ENCODE measurements around the gene EPB41L2.

EPB41L2 gene

DNA sequence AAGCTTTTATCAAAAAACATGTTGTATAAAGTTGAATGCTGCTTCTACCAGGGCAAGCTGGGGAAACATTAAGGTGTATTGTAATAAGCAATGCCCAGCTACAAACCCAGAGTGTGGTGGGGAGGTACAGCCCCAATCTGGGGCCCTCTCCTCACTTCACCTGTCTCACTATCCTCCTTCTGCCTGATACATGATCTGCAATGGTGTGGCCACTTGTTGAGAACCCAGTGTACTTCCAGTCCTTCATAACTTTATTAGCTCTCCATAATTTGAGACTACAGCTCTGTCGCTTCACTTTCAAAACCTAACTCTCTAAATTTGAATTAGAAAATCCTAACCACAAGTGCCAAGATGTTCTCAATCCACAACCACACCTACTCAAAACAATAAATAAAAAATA, 84.9 kb downstream of the EPB41L2 start:
- no peak for DNase-seq (ENCODE audit: low read depth in 3 of 3)

DNA sequence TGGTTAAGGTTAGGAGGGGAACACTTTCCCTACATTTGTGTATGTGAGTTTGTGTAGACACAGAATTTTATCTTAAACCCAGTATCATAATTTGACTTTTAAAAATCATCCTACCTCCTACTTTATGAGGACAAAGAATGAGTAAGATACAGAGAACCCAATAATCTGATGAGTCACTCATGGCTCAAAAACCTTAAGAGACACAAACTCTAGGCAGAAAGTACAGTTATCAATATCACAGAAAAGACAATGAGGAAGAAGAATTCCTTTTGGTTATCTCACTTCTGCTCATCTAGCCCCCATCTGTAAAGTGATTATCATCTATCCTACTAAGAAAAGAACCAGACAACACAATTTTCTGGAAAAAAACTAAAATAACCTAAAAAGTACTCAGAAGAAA, 87.7 kb downstream of the EPB41L2 start:
- no peak for DNase-seq (ENCODE audit: low read depth in 3 of 3)

DNA sequence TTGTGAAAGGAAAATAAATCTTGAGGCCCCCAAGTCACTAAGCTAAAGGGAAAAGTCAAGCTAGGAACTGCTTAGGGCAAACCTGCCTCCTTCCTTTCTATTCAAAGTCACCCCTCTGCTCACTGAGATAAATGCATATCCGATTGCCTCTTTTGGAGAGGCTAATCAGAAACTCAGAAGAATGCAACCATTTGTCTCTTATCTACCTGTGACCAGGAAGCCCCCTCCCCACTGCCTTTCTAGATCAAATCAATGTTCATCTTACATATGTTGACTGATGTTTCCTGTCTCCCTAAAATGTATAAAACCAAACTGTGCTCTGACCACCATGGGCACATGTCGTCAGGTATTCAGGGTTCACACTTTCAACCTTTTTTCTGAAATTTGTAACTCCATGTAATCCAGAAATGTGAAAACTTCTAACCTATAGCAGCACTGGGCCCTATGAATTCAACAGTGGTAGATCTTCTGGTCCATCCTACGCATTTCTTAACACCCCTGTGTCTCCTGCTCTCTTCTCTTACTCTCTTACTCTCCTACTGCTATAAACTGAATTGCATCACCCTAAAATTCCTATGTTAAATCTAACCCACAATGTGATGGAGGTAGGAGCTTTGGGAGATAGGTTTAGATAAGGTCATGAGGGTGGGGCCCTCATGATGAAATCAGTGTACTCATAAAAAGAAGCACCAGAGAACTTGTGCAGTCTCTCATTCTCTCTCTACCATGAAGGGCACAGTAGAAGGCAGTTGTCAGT, 89.3 kb downstream of the EPB41L2 start:
- DNase-seq (ENCODE audit: low read depth in 3 of 3) = no peak

DNA sequence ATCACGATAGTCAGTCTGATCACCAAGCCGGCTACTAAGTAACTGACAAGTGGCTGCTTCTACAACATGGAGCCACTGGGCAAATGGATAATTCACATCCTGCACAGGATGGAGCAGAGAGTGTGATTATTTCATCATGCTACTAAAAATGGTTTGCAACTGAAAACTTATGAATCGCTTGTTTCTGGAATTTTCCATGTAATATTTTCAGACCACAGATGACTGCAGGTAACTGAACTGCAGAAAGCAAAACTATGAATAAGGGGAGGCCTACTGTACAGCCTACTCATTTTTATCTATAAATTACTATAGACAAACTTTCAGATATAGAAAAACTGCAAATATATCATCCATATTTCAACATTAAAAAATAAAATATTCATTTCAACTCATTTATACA, 91.5 kb downstream of the EPB41L2 start:
- no peak for DNase-seq (ENCODE audit: low read depth in 3 of 3)

DNA sequence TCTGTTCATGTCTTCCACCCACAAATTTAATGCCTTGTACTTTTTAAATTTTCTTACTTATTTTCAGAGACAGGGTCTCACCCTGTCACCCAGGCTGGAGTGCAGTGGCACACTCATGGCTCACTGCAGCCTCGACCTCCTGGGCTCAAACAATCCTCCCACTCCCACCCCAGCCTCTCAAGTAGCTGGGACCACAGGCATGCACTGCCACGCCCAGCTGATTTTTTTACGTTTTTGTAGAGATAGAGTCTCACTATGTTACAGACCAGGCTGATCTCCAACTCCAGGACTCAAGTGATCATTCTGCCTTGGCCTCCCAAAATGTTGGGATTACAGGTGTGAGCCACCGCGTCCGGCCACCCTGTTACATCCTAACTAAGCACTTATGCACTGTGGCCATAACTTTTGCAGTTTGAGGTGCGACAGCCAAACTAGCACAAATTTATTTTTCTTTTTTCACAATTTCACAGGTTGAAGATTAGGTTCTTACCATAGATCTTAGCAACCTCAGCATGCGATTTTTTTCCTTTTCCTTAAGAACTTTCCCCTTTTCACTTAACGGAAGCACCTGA, 92.1 kb downstream of the EPB41L2 start:
- DNase-seq (ENCODE audit: low read depth in 3 of 3) = no peak

DNA sequence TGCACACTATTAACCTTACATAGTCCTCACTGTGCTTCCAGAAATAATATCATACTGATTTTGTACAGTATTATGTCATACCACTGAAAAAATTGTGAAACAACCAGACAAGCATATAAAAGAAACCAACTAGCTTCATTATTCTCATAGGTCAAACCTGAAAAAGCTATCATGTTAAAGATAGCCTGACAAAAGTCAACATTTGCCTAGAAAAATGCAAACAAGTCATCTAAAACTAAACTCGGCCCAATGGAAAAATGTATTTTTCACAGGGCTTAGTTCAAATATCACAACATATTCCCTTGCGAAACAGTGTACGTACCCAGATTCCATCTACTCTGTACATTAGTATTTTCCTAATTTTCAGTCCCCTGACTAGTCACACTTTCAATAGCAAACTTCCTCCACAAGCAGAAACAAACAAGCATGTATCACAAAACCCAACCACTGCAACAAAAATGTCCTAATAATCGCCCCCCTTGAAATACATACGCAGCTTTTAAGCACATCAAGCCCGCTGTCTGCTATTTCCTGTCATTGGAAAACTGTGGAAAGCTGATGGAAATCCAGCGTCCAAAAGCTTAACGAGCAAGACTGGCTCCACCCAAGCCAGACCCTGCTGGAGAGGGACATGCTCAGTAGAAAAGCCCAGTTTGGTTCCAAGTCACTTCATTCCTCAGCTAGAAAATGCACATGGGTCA, 93.1 kb downstream of the EPB41L2 start:
- no peak for DNase-seq (ENCODE audit: low read depth in 3 of 3)

DNA sequence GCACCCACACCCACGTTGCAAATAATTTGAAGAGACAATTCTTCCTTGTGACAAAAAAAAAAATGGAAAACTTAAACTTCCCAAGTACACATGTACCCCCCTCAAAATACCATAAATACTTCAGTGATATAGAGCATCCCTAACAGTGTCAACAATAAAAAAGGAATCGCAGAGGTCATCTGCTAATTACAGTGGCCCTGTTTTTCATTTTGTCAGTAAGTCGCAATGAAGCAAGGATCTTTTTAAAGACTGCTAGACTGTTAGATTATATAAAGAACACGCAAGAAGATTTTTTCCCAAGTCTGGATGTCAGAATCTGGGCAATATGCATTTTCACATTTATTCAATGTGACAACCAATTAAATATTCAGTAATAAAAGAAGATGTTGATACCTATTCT, 93.9 kb downstream of the EPB41L2 start:
- no peak for DNase-seq (ENCODE audit: low read depth in 3 of 3)

DNA sequence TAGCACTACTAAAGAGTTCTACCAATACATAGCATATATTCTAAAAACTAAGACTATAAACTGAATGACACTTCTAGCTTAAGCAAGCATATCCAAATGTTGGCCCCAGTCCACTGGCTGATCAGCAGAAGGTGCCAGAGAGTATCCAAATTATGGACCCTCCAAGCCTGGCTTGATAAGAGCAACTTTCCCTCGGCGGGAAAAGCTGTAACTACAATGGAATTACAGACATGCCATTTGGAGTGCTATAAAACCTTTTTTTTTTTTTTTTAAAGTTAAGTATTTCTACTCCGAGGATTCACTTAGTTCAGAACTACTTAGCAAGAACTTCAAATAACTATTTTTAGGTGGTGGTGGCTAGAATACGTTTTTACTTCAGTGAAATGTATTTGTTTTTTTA, 94.6 kb downstream of the EPB41L2 start:
- DNase-seq (ENCODE audit: low read depth in 3 of 3) = no peak

DNA sequence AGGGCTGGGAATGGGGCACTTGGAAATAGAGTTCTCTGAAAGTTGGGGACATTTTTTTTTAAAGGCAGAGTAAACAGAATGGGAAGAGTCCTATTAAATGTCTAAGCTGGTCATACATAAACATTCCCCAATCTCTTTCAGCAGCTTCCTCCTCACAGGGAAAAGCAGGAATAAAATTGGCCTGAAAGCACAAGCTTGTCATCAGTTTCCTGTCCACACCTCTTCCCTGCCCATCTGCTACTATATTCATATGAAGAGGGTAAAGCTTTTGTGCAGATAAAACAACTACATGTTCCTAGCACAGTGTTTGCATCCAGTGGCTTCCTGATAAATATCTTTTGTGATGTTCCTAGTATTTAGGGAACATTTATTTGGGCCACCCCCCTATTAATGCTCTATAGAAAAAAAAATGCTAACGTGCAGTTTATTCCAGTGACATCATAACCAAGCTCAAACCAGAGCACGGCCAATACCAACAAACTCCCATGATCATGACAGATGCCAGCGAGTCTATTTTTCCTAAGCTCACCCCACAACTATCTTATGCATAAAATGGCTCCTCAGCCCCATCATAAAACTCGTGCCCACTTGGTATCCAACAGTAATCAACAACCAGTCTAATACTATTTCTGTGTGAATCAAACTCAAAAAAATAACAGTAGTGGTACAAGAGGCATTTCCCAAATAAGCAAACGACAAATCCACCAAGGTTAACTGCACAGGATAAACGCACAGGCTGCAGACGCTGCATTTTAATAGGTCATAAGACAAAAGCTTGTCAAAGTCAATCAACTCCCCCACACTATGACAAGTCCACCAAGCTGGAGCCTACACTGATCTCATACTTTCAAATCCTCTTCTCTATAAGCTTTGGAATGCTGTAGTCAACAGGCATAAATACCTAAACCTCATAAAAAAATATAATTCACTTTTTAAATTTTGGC, 95.3 kb downstream of the EPB41L2 start:
- no peak for DNase-seq (ENCODE audit: low read depth in 3 of 3)

DNA sequence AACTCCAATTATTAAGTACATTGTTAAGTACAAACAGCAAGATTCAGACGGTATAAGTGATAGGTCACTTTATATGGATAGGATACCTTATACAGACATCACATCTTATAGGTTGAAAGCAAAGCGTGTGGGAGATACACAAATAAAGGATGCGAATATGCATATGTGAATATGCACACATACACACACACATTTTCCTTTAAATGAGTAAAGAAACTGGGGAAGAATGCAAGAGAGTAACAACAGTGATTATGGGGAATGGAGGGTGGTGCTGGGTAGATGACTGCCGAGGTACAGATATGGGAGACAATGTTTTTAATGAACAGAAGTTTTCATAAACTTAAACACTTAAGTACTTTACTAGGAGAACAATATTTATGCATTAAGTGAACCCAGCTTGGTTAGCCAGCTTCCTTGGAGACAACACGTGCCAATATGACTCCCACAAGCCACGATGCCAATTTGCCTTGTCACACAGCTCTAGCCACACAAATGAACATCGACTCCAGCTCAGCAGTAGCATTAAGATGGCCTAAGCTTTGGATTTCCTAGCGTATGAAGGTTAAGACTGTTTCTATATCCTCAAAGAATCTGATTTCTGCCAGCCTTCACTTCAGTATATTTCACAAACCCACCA, 96.6 kb downstream of the EPB41L2 start:
- no peak for DNase-seq (ENCODE audit: low read depth in 3 of 3)

DNA sequence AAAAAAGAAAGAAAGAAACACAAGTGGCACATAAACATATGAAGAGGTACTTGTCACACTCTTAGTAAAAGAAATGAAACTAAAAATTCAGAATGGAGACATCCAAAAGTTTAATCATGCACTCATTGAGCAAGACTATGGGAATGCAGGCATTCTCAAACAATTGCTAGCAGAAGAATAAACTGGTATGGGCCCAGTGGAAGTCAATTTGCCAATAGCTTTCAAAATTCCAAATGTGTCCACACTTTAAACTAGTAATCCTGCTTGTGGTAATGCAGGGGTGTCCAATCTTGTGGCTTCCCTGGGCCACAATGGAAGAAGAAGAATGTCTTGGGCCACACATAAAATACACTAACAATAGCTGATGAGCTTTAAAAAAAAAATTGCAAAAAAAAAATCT, 97.4 kb downstream of the EPB41L2 start:
- DNase-seq (ENCODE audit: low read depth in 3 of 3) = no peak

DNA sequence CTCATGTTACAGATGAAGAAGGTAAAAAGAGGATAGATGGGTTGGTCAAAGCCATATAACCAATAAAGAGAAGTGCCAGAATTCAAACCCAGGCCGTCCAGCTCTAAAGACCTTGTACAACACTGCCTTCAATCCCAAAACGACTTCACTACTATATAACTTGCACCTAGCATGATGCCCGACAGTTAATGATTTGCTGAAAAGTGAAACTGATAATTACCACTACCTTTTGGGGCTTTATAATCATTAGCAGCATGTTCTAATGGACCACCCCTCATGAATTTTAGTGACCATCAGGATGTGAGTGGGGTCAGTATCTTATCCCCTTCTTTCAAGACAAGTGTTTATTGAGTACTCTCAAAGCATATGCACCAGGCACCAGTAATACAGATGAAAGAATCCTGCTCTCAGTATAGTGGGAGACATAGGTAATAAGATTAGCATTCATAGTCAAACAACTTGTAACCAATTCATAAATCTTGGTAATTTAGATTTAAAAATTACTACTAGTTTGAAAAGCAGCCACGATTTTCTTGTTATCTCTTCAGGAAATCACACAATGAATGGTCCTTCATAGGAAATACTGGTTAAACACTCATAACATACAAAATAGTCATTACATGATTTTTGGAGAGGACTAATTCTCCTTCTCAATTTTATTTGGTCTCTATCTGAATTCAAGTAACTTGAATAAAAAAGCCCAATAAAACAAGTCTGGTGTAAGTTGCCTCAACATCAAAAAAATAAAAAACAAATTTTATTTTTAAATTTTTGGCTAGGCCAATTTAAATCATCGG, 98.0 kb downstream of the EPB41L2 start:
- DNase-seq (ENCODE audit: low read depth in 3 of 3) = no peak

DNA sequence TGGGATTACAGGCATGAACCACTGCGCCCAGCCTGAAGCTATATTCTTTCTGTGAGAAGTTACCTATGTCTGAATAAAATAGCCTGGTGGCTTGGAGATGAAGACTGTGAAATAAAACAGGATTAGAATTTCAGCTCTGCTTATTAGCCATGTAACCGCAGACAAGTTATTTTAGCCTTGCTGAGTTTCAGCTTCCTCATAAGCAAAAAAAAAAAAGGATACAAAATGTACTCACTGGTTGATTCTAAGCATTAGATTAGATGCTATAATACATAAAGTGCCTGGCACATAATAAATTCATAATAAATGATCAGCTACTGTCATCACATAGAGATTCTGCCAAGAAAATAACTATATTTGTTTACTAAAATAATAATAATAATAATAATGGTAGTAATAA, 98.8 kb downstream of the EPB41L2 start:
- DNase-seq (ENCODE audit: low read depth in 3 of 3) = no peak

DNA sequence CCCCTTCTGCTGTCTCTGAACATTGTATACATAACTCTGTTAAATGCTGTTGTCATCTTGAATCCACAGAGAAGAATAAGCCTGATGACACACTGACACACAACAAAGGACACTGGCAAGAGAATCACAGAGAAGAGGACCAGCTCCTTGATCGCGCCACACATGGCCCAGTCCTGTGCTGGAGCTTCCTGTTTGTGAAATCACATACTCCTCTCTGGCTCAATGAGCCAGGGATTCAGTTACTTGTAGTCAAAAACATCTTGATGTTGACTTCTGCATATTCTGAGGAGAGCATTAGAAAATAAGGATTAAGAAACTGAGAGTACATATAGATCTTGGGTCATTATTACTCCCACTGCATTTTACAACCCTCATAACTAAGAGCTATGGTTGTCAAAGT, 100.1 kb downstream of the EPB41L2 start:
- DNase-seq (ENCODE audit: low read depth in 3 of 3) = no peak

DNA sequence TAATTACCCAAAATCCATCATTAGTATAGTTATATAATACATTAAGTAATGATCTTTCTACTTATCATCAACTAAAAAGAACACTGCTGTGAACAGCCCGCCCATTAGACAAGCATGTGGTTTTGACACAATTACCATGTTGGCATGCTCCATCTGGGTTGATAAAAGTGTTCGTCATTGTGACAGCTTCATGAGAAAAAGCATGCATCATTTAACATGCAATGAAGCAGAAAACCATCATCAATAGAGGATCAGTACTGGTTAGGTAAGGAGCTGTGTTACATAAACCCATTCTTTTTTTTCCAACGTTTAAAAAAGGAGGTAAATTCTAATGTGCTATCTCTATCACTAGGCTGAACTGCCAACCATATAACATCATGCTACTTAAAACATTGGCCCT, 101.9 kb downstream of the EPB41L2 start:
- DNase-seq (ENCODE audit: low read depth in 3 of 3) = no peak

DNA sequence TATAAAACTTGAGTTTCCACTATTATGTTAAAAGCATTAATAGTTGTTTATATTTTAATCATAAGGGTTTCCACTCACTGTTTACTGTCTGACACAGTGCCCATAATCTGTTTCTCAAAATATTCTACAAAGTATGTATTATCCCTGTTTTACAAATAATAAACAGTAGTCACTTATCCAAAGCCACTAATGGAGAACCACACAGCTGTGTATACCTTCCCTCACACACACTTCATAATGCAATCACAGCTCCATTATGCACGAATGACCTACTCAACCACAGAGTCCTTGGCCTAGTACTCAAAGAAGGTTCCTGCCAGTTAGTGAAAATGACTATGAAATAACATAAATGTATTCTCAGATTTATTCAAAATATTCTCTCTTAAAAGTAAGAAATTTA, 103.1 kb downstream of the EPB41L2 start:
- no peak for DNase-seq (ENCODE audit: low read depth in 3 of 3)

DNA sequence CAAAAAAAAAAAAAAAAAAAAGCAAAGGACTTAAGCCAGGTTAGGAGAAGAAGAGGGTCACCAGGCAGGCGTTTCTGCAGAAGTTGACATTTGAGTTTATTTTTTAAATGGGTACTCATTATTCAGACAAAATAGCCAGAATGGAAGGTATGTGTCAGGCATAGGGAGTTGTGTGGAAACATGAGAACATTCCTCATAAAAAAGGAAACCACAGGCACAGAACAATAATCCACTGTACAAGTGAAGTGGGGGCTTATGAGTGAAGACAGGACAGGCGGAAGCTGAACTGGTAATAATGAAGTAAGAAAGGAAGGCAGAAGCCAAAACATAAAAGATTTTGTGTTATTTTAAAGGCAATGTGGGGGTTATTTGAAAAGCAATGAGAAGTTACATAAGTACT, 104.6 kb downstream of the EPB41L2 start:
- DNase-seq (ENCODE audit: low read depth in 3 of 3) = no peak

DNA sequence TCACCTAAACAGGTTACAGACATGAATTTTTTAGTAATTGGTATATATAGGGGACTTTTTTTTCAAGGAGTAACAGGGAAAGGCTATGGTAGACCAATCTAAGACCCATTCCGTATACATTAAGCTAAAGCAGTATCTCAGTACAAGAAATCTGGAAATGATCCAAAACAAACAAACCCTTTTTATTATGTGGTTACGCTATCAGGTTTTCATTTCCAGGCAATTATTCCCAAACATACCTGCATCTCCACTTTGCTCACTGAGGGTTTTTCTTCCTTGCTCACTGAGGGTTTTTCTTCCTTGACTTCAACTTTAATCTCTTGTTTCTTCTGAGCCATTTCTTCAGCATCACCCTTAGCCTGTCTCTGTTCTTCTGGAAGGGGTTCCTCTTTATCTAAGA, 107.3 kb downstream of the EPB41L2 start:
- no peak for DNase-seq (ENCODE audit: low read depth in 3 of 3)

DNA sequence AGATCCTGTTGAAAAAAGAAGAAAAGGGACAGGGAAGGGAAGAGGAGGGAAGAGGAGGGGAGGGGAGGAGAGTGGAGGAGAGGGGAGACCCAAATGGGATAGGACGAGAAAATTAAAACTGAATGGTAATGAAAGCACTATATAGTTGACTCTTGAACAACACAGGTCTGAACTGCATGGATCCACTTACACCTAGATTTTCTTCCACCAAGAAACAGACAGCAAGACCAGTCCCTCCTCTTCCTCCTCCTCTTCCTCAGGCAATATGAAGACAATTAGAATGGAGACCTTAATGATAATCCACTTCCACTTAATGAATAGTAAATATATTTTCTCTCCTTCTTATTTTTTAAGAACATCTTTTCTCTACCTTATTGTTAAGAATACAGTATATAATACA, 113.5 kb downstream of the EPB41L2 start:
- DNase-seq (ENCODE audit: low read depth in 3 of 3) = no peak

DNA sequence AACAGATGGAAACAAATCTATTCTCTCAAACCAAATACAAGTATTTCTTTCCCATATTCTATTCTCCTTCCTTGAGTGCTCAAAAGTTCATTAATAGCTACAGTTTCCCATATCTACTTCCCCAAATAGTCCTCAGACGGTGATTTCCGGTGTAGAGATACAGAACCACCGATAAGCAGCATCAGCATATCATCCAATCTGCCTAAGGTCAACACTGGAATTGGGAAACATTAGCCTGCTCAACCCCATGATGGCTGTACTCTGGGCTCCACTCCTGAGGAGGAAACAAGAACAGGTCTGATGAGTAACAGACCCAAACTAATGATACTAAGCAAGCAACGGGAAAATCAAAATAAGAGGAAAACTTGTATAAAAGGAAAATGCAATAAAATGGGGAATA, 115.6 kb downstream of the EPB41L2 start:
- no peak for DNase-seq (ENCODE audit: low read depth in 3 of 3)

DNA sequence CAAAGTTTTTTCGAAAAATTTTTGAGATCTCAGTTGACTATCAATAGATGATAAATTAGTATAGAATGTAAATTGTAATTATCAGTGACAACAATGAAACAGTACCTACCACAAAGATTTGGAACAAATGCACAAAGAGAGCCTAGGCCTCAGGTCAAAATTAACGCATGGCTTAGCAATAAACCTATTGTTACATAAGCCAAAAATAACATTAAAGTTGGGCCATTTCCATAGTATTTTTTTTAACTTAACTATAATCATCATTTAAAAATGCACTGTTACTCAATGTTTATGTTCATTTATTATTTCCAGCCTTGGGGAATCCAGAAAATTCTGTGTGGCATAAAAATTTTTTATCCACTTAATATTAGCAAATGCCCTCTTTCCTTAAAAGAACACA, 117.0 kb downstream of the EPB41L2 start:
- no peak for DNase-seq (ENCODE audit: low read depth in 3 of 3)
